Activated CD8-positive, alpha-beta T cell treated with anti-CD3 and anti-CD28 coated beads for 36 hours (primary cell): ENCODE results near the gene CHRNA10. TPM values are rescaled to one million over a fixed set of nuclear protein-coding genes. Genes with fewer than 3 reads are reported as not detected.
"Not testable (repeated sequence)": the region's sequence is repeated elsewhere in the genome, so short reads cannot be mapped to it uniquely, and the experiment has no call there.

Experiments used
- ATAC-seq: fragments of 200-7000 bp; cut with Tn5 transposase; one replicate; pipeline ENCODE4 v1.10.0; 2021; ENCODE audit warnings: mild to moderate bottlenecking, moderate library complexity
- CTCF ChIA-PET: fragments of 350-600 bp; sonication (Branson Sonifier 250); formaldehyde crosslinking; loops from one replicate; lab custom pipeline; 2021; ENCODE audit warnings: antibody characterized with exemption; lab: Charles Lee
- POLR2A ChIA-PET: fragments of 350-600 bp; sonication (Branson Sonifier 250); formaldehyde crosslinking; loops from one replicate; lab custom pipeline; 2021; ENCODE audit warnings: antibody characterized with exemption; lab: Charles Lee
- DNase-seq: peaks from one replicate; pipeline ENCODE4 v3.0.0-alpha.2; 2020
- H3K27ac Mint-ChIP-seq: one replicate; pipeline ENCODE4 v1.8.0; 2021; ENCODE audit warnings: mild to moderate bottlenecking, mixed read lengths
- H3K27me3 Mint-ChIP-seq: one replicate; pipeline ENCODE4 v1.8.0; 2021; ENCODE audit warnings: mixed read lengths
- H3K36me3 Mint-ChIP-seq: one replicate; pipeline ENCODE4 v1.8.0; 2021; ENCODE audit warnings: low read depth, mixed read lengths
- H3K4me1 Mint-ChIP-seq: one replicate; pipeline ENCODE4 v1.8.0; 2021; ENCODE audit warnings: low read depth, mixed read lengths
- H3K4me3 Mint-ChIP-seq: one replicate; pipeline ENCODE4 v1.8.0; 2021; ENCODE audit warnings: mild to moderate bottlenecking, moderate library complexity, mixed read lengths
- H3K9me3 Mint-ChIP-seq: one replicate; pipeline ENCODE4 v1.8.0; 2021; ENCODE audit warnings: mixed read lengths
- CTCF ChIP-seq: fragments of 200-600 bp; IDR thresholded peaks from one replicate; pipeline ENCODE4 v1.8.0; 2022; ENCODE audit warnings: antibody characterized with exemption, mild to moderate bottlenecking
- intact Hi-C: fragments of 100-400 bp; cut with micrococcal nuclease; formaldehyde crosslinking; loops from one replicate; pipeline ENCODE4 v1.10.0; 2022
- total RNA-seq, 2 experiments: library from RNA; stranded (reverse); gene quantifications; one replicate each; pipeline ENCODE4 v1.2.3, GENCODE V29; 2021

Gene CHRNA10
- total RNA-seq, 2 experiments from 2014 or later, result 0.58 to 1.0 TPM

- H3K4me1 Mint-ChIP-seq, result peaks cover 9% of the 10 kb centered on the region
- ATAC-seq (no peak), DNase-seq (no peak)
- H3K27ac Mint-ChIP-seq, result no peak overlapping the region
- intact Hi-C loops, result no loop called here
- H3K9me3 Mint-ChIP-seq, result no peaks in the 10 kb centered on the region
- peaks cover 51% of the 10 kb centered on the region for H3K27me3 Mint-ChIP-seq
- no peak overlapping the region for H3K4me3 Mint-ChIP-seq
- CTCF ChIA-PET, result no interaction called here
- TF ChIP-seq CTCF, result no peak
- no peaks in the 10 kb centered on the region for H3K36me3 Mint-ChIP-seq
- POLR2A ChIA-PET, result no interaction called here
These were observed 25.6 kb downstream of the CHRNA10 start for GRCh38 chr11:3645552-3645951.

GRCh38 chr11:3644817-3645235 lies 26.4 kb downstream of the CHRNA10 start, which contains the start of gene ART1:
TSS of gene ART1 (plus strand) at chr11:3645128. CDS start at chr11:3659214, 14,086 bp downstream.
- ChIA-PET CTCF (no interaction called here), POLR2A (no interaction called here)
- Mint-ChIP-seq H3K4me1 (peaks cover 9% of the 10 kb centered on the region), H3K4me3 (no peak within 1 kb of the TSS), H3K27ac (no peak within 1 kb of the TSS), H3K27me3 (peaks cover 51% of the 10 kb centered on the region), H3K36me3 (no peaks in the 10 kb centered on the region), H3K9me3 (no peaks in the 10 kb centered on the region)
- no peak for DNase-seq
- intact Hi-C loops, result no loop called here
- peak; percentile 17 for ATAC-seq
- TF ChIP-seq CTCF, result no peak

GRCh38 chr11:3643102-3643546 lies 28.1 kb downstream of the CHRNA10 start:
- ATAC-seq, H3K36me3 Mint-ChIP-seq, DNase-seq, CTCF ChIA-PET, H3K9me3 Mint-ChIP-seq, H3K4me1 Mint-ChIP-seq, H3K4me3 Mint-ChIP-seq, intact Hi-C loops, H3K27ac Mint-ChIP-seq: not testable (repeated sequence)
- peaks cover 43% of the 10 kb centered on the region for H3K27me3 Mint-ChIP-seq
- POLR2A ChIA-PET, result interaction anchor here (1.7 kb wide), 1 partner anchor 18 kb away, joined by 5 read pairs; no protein-coding TSS in a partner anchor

GRCh38 chr11:3642071-3642951 lies 28.9 kb downstream of the CHRNA10 start:
- intact Hi-C loops, result no loop called here
- Mint-ChIP-seq H3K27ac (no peak overlapping the region), H3K36me3 (no peaks in the 10 kb centered on the region), H3K9me3 (no peaks in the 10 kb centered on the region), H3K4me1 (peaks cover 9% of the 10 kb centered on the region), H3K27me3 (peaks cover 43% of the 10 kb centered on the region), H3K4me3 (peak overlapping the region; percentile 44)
- ChIA-PET CTCF (no interaction called here), POLR2A (interaction anchor here (1.7 kb wide), 1 partner anchor 17 kb away, joined by 5 read pairs; no protein-coding TSS in a partner anchor)
- DNase-seq (peak; percentile 52), ATAC-seq (peak; percentile 89)
- TF ChIP-seq CTCF, result no peak

- TF ChIP-seq CTCF, result no peak
- H3K27ac Mint-ChIP-seq, result no peak within 1 kb of the TSS
- CTCF ChIA-PET, result no interaction called here
- POLR2A ChIA-PET, result no interaction called here
- no peaks in the 10 kb centered on the region for H3K9me3 Mint-ChIP-seq
- intact Hi-C loops, result no loop called here
- no peaks in the 10 kb centered on the region for H3K36me3 Mint-ChIP-seq
- ATAC-seq (no peak), DNase-seq (no peak)
- H3K27me3 Mint-ChIP-seq, result peaks cover 42% of the 10 kb centered on the region
- H3K4me1 Mint-ChIP-seq, result peaks cover 9% of the 10 kb centered on the region
- peak within 1 kb of the TSS; percentile 44 for H3K4me3 Mint-ChIP-seq
These were observed 29.5 kb downstream of the CHRNA10 start, which contains the start of gene ART5 for GRCh38 chr11:3641701-3642070. TSS of gene ART5 (minus strand) at chr11:3641992. CDS start at chr11:3641862, 130 bp downstream.
